GM23248 (cell line): ENCODE results near the gene GALNT17. TPM values are rescaled to one million over a fixed set of nuclear protein-coding genes. Genes with fewer than 3 reads are reported as not detected.
A peak's percentile ranks its signal among the peaks of the same experiment; 100 is the strongest.

ENCODE experiments used
- DNase-seq: peaks from one replicate; pipeline ENCODE4 v3.0.0-alpha.2; 2015
- H2AFZ ChIP-seq: fragments of 200-600 bp; sonication (generic); 2 replicates; pipeline ENCODE4 v1.6.1; 2016; ENCODE audit warnings: antibody characterized with exemption
- H3F3A ChIP-seq: fragments of 200-600 bp; sonication (generic); 2 replicates; pipeline ENCODE4 v1.6.1; 2016; ENCODE audit warnings: mild to moderate bottlenecking, antibody characterized with exemption, mixed run types; ENCODE audit not compliant: insufficient read depth
- H3K27ac ChIP-seq: fragments of 200-600 bp; sonication (generic); 2 replicates; pipeline ENCODE4 v1.5.1; 2016; ENCODE audit warnings: mild to moderate bottlenecking
- H3K27me3 ChIP-seq: fragments of 200-600 bp; sonication (generic); replicated peaks from 2 replicates; pipeline ENCODE4 v1.6.1; 2016; ENCODE audit warnings: mild to moderate bottlenecking; ENCODE audit not compliant: insufficient read depth
- H3K36me3 ChIP-seq: fragments of 200-600 bp; sonication (generic); 2 replicates; pipeline ENCODE4 v1.6.1; 2016; ENCODE audit warnings: low read depth, mild to moderate bottlenecking
- H3K4me1 ChIP-seq: fragments of 200-600 bp; sonication (generic); 2 replicates; pipeline ENCODE4 v1.6.1; 2016; ENCODE audit warnings: mild to moderate bottlenecking; ENCODE audit not compliant: insufficient read depth
- H3K4me2 ChIP-seq: fragments of 200-600 bp; sonication (generic); one replicate; pipeline ENCODE4 v1.6.1; 2016; ENCODE audit warnings: mild to moderate bottlenecking; ENCODE audit not compliant: unreplicated experiment
- H3K4me3 ChIP-seq: fragments of 200-600 bp; sonication (generic); 2 replicates; pipeline ENCODE4 v1.5.1; 2016; ENCODE audit warnings: mild to moderate bottlenecking
- H3K79me2 ChIP-seq: fragments of 200-600 bp; sonication (generic); 2 replicates; pipeline ENCODE4 v1.6.1; 2016; ENCODE audit warnings: mild to moderate bottlenecking; ENCODE audit not compliant: insufficient read depth
- H3K9ac ChIP-seq: fragments of 200-600 bp; sonication (generic); 2 replicates; pipeline ENCODE4 v1.6.1; 2016; ENCODE audit warnings: mild to moderate bottlenecking
- H3K9me2 ChIP-seq: fragments of 200-600 bp; sonication (generic); 2 replicates; pipeline ENCODE4 v1.6.1; 2016; ENCODE audit warnings: mixed run types, mild to moderate bottlenecking, moderate library complexity; ENCODE audit not compliant: insufficient read depth
- H3K9me3 ChIP-seq: fragments of 200-600 bp; sonication (generic); one replicate; pipeline ENCODE4 v1.6.1; 2017; ENCODE audit warnings: low read depth
- H4K20me1 ChIP-seq: fragments of 200-600 bp; sonication (generic); 2 replicates; pipeline ENCODE4 v1.6.0; 2016; ENCODE audit not compliant: insufficient read depth
- EZH2 ChIP-seq: fragments of 200-600 bp; sonication (generic); IDR thresholded peaks from 2 replicates; pipeline ENCODE4 v1.6.1; 2018; ENCODE audit warnings: antibody characterized with exemption, mild to moderate bottlenecking; ENCODE audit not compliant: insufficient read depth, poor library complexity, severe bottlenecking
- EZH2phosphoT487 ChIP-seq: fragments of 200-600 bp; sonication (generic); IDR thresholded peaks from 2 replicates; pipeline ENCODE4 v1.6.1; 2018; ENCODE audit warnings: antibody characterized with exemption, moderate library complexity, mild to moderate bottlenecking, low read depth; ENCODE audit not compliant: insufficient read depth
- WGBS, 2 experiments: methylation state at CpG; one replicate each; pipeline ENCODE4 v1.1.6; 2015 to 2017; ENCODE audit warnings: low lambda C conversion rate in 2 of 2, low coverage in 1 of 2; ENCODE audit errors: missing lambda C conversion rate in 2 of 2; 5-methylcytosine and 5-hydroxymethylcytosine counted together
- in situ Hi-C: fragments of 300-500 bp; cut with MboI; formaldehyde crosslinking; loops from 2 replicates; pipeline ENCODE4 v1.15.0; 2020
- polyA plus RNA-seq: library from polyadenylated mRNA; unstranded; fragments of >200 nt; fragmentation: Nextera tagmentation; extraction: Ambion mirVana; gene quantifications from 2 replicates; pipeline ENCODE4 v1.2.1, GENCODE V29; 2016
- total RNA-seq: library from RNA; depleted of rRNA; stranded (reverse); fragments of >200 nt; shearing (Covaris generic); gene quantifications from 2 replicates; pipeline ENCODE4 v1.2.3, GENCODE V29; 2014

The GALNT17 gene
- total and polyA plus RNA-seq, 2 experiments from 2014 or later, result not detected

DNA sequence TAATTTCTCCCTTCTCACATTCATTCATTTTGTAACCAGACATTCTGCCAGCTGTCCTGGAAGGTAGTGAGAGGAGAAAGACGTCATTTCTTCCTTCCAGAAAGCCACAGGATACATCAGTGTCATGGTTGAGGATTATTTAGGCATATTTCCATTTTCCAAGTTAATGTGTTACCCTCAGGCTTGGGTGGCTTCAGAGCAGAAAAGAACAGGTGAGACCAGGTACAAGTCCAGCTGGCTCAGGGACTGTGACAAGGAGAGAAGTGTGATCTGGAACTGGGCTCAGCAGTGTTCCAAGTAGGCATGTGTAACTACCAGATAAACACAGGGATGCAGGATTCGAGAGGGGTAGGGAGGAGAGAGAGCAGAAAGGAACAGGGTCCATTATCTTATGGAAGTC is 386.9 kb downstream of the GALNT17 start:
- no peaks in the 10 kb centered on the region for H3K36me3 ChIP-seq
- no peaks in the 10 kb centered on the region for H4K20me1 ChIP-seq
- no peak overlapping the region for H2AFZ ChIP-seq
- no peak overlapping the region for H3K4me3 ChIP-seq
- H3K4me1 ChIP-seq, result no peaks in the 10 kb centered on the region
- no peak overlapping the region for H3K4me2 ChIP-seq
- H3K9me3 ChIP-seq, result no peaks in the 10 kb centered on the region
- in situ Hi-C loops, result no loop called here
- H3K79me2 ChIP-seq, result no peaks in the 10 kb centered on the region
- 0 out of 2 replicates have a peak, but pooled peaks cover 5% of the 10 kb centered on the region for H3F3A ChIP-seq
- no peak for DNase-seq
- no peaks in the 10 kb centered on the region for H3K9me2 ChIP-seq
- TF ChIP-seq EZH2phosphoT487 (no peak), EZH2 (no peak)
- H3K9ac ChIP-seq, result no peak overlapping the region
- 25 to 37% methylated on average over 2 of the region's 2 CpGs for WGBS, 2 experiments
- H3K27me3 ChIP-seq, result no peaks in the 10 kb centered on the region
- no peak overlapping the region for H3K27ac ChIP-seq

DNA sequence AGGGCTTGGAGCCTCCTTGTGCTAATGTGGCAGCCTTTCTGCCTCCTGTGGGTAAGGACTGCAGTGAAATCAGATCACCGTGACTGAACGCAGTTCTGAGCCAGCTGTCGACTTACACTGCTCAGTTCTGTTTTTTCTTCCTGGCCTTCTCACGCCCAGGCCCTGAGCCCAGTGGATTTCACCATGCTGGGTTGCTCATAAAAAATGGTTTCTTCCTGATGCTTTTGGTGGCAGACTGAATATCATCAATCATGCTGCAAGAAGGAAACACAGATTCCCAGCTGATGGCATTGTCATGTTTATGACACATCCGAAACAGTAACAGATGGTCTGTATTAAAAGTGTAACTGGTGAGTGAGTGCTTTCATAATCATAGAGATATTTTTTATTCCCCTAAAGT is 389.6 kb downstream of the GALNT17 start:
- no peaks in the 10 kb centered on the region for H3K27me3 ChIP-seq
- no peak overlapping the region for H3K4me3 ChIP-seq
- 0 out of 2 replicates have a peak, but pooled peaks cover 5% of the 10 kb centered on the region for H3F3A ChIP-seq
- in situ Hi-C loops, result no loop called here
- H4K20me1 ChIP-seq, result no peaks in the 10 kb centered on the region
- H3K4me2 ChIP-seq, result peak overlapping the region; percentile 19
- TF ChIP-seq EZH2phosphoT487 (no peak), EZH2 (no peak)
- H3K27ac ChIP-seq, result peak overlapping the region; percentile 26; the same call in 1 of the 2 replicates
- peak; percentile 73 for DNase-seq
- H3K4me1 ChIP-seq, result no peaks in the 10 kb centered on the region
- no peaks in the 10 kb centered on the region for H3K36me3 ChIP-seq
- 2 to 3% methylated on average over 5 of the region's 5 CpGs for WGBS, 2 experiments
- no peaks in the 10 kb centered on the region for H3K9me3 ChIP-seq
- no peaks in the 10 kb centered on the region for H3K9me2 ChIP-seq
- no peak overlapping the region for H2AFZ ChIP-seq
- no peaks in the 10 kb centered on the region for H3K79me2 ChIP-seq
- no peak overlapping the region for H3K9ac ChIP-seq

DNA sequence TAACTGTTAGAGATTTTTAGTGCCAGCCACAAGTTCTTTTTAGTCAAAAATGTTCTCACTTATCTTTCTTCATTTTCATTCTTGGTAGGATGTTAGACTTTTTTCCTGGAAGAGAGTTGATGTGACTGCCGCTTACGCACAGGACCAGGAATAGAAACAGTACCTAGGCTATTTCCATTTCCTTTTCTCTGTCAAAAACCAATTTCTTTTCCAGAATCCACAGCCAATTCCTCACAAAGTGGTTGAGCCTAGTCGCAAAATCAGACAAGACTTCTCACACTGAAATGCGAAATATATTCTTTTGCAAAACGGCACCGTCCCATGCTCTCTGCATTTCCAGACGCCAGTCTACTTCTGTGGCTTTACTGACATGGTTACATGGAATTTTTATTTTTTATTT is 394.2 kb downstream of the GALNT17 start:
- Histone ChIP-seq H3K79me2 (no peaks in the 10 kb centered on the region), H3F3A (0 out of 2 replicates have a peak, but pooled peaks cover 5% of the 10 kb centered on the region), H3K9me3 (no peaks in the 10 kb centered on the region), H2AFZ (no peak overlapping the region), H4K20me1 (no peaks in the 10 kb centered on the region), H3K27me3 (no peaks in the 10 kb centered on the region), H3K4me3 (no peak overlapping the region), H3K9ac (no peak overlapping the region), H3K27ac (no peak overlapping the region), H3K9me2 (no peaks in the 10 kb centered on the region), H3K36me3 (no peaks in the 10 kb centered on the region), H3K4me2 (no peak overlapping the region), H3K4me1 (no peaks in the 10 kb centered on the region)
- DNase-seq, result no peak
- 76 to 77% methylated on average over 7 of the region's 7 CpGs for WGBS, 2 experiments
- in situ Hi-C loops, result no loop called here
- TF ChIP-seq EZH2 (no peak), EZH2phosphoT487 (no peak)

DNA sequence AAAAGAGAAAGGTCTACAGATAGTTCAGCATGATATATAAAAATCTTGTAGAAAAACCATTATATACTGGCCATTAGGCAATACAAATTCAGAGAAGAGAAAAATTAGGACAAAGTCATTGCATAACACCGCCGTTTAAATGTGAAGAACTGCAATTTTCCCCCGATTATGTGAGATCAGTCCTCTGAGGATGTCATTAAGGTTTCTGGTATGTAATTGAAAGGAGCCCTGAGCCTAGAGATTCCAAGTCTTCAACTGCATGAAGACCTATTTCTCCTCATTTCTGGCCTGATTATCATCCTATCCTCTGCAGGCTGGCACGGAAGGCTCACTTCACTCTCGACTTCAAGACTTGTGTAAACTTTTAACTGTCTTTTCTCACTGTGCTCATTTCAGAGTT is 395.3 kb downstream of the GALNT17 start:
- Histone ChIP-seq H3K4me3 (no peak overlapping the region), H3F3A (0 out of 2 replicates have a peak, but pooled peaks cover under 1% of the 10 kb centered on the region), H4K20me1 (no peaks in the 10 kb centered on the region), H2AFZ (no peak overlapping the region), H3K4me2 (no peak overlapping the region), H3K4me1 (no peaks in the 10 kb centered on the region), H3K27me3 (no peaks in the 10 kb centered on the region), H3K79me2 (no peaks in the 10 kb centered on the region), H3K9ac (no peak overlapping the region), H3K36me3 (no peaks in the 10 kb centered on the region), H3K9me2 (no peaks in the 10 kb centered on the region), H3K9me3 (no peaks in the 10 kb centered on the region), H3K27ac (no peak overlapping the region)
- in situ Hi-C loops, result no loop called here
- no peak for TF ChIP-seq EZH2phosphoT487
- no peak for TF ChIP-seq EZH2
- 31 to 37% methylated on average over 5 of the region's 5 CpGs for WGBS, 2 experiments
- DNase-seq, result no peak

DNA sequence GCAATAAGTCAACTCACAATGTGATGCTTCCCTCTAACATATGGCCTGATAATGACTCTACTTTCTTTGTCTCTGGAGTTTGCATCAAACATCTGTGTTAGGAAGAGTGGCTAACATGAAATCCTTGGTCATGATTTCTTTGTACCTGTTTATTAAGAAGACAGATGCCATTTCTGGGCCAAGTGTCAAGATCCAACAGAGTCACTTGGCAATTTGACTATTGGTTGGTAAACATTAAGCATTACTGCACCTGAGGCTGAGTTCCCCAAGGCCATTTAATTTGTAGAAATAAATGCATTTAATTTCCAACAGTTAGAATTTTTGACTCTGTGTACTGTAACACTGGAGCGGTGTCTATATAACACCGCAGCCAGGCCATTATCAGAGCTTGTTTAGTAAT is 403.7 kb downstream of the GALNT17 start:
- in situ Hi-C loops, result no loop called here
- Histone ChIP-seq H3K36me3 (no peaks in the 10 kb centered on the region), H3K27ac (no peak overlapping the region), H3K4me3 (no peak overlapping the region), H4K20me1 (no peaks in the 10 kb centered on the region), H3K9me2 (no peaks in the 10 kb centered on the region), H3K4me1 (no peaks in the 10 kb centered on the region), H3K79me2 (no peaks in the 10 kb centered on the region), H3F3A (no peaks in the 10 kb centered on the region), H2AFZ (no peak overlapping the region), H3K9ac (no peak overlapping the region), H3K27me3 (no peaks in the 10 kb centered on the region), H3K9me3 (no peaks in the 10 kb centered on the region), H3K4me2 (no peak overlapping the region)
- TF ChIP-seq EZH2, result no peak
- TF ChIP-seq EZH2phosphoT487, result no peak
- 61 to 73% methylated on average over 2 of the region's 2 CpGs for WGBS, 2 experiments
- DNase-seq, result no peak
